Endothelial cell of hepatic sinusoid (primary cell): ENCODE results near the gene SMCO2.
"Not testable (repeated sequence)": the region's sequence is repeated elsewhere in the genome, so short reads cannot be mapped to it uniquely, and the experiment has no call there.

Experiments used
- in situ Hi-C: cut with HindIII; loops from 2 replicates; pipeline ENCODE4 v1.10.0; 2017; ENCODE audit warnings: low sequenced_read_pairs

The SMCO2 gene

GRCh38 chr12:27523642-27524493, 77.3 kb downstream of the SMCO2 start, which contains the start of gene PPFIBP1:
TSS of gene PPFIBP1 (plus strand) at chr12:27524206. CDS start at chr12:27633397, 109,191 bp downstream.
- in situ Hi-C loops: no loop called here

- in situ Hi-C loops: no loop called here
Observed at GRCh38 chr12:27524494-27524835, 77.9 kb downstream of the SMCO2 start.

GRCh38 chr12:27524839-27525753, 78.6 kb downstream of the SMCO2 start:
- in situ Hi-C loops: no loop called here

- in situ Hi-C loops: no loop called here
Observed at GRCh38 chr12:27527512-27527911, 81.0 kb downstream of the SMCO2 start.

GRCh38 chr12:27528788-27529187, 82.3 kb downstream of the SMCO2 start:
- in situ Hi-C loops: no loop called here

GRCh38 chr12:27530157-27530922, 83.8 kb downstream of the SMCO2 start:
- in situ Hi-C loops: no loop called here

GRCh38 chr12:27531896-27532295, 85.4 kb downstream of the SMCO2 start:
- in situ Hi-C loops: no loop called here

- in situ Hi-C loops: no loop called here
Observed at GRCh38 chr12:27534060-27534764, 87.7 kb downstream of the SMCO2 start.

- in situ Hi-C loops: loop anchor here (5.0 kb wide), 1 partner anchor 93 kb away; no protein-coding TSS in a partner anchor
Observed at GRCh38 chr12:27534765-27535161, 88.2 kb downstream of the SMCO2 start.

GRCh38 chr12:27535318-27535717, 88.8 kb downstream of the SMCO2 start:
- in situ Hi-C loops: loop anchor here (5.0 kb wide), 1 partner anchor 92 kb away; no protein-coding TSS in a partner anchor

- in situ Hi-C loops: loop anchor here (5.0 kb wide), 1 partner anchor 89 kb away; no protein-coding TSS in a partner anchor
Observed at GRCh38 chr12:27537855-27538675, 91.5 kb downstream of the SMCO2 start.

- in situ Hi-C loops: loop anchor here (5.0 kb wide), 1 partner anchor 88 kb away; no protein-coding TSS in a partner anchor
Observed at GRCh38 chr12:27539191-27539631, 92.7 kb downstream of the SMCO2 start.

- in situ Hi-C loops: no loop called here
Observed at GRCh38 chr12:27541031-27541719, 94.6 kb downstream of the SMCO2 start.

- in situ Hi-C loops: no loop called here
Observed at GRCh38 chr12:27542628-27543027, 96.1 kb downstream of the SMCO2 start.

- in situ Hi-C loops: not testable (repeated sequence)
Observed at GRCh38 chr12:27544858-27545257, 98.3 kb downstream of the SMCO2 start.

GRCh38 chr12:27545665-27546064, 99.1 kb downstream of the SMCO2 start:
- in situ Hi-C loops: no loop called here

- in situ Hi-C loops: no loop called here
Observed at GRCh38 chr12:27547592-27547991, 101.1 kb downstream of the SMCO2 start.
